HG02970 (cell line): ENCODE measurements around the gene UBL7.
"Not testable (repeated sequence)": the region's sequence is repeated elsewhere in the genome, so short reads cannot be mapped to it uniquely, and the experiment has no call there.

Experiments used
- ATAC-seq: cut with Tn5 transposase; IDR thresholded peaks from one replicate; pipeline ENCODE4 v1.9.1; 2021; ENCODE audit warnings: mild to moderate bottlenecking, moderate library complexity, moderate number of reproducible peaks; ENCODE audit not compliant: unreplicated experiment, low FRiP score

UBL7 gene

DNA sequence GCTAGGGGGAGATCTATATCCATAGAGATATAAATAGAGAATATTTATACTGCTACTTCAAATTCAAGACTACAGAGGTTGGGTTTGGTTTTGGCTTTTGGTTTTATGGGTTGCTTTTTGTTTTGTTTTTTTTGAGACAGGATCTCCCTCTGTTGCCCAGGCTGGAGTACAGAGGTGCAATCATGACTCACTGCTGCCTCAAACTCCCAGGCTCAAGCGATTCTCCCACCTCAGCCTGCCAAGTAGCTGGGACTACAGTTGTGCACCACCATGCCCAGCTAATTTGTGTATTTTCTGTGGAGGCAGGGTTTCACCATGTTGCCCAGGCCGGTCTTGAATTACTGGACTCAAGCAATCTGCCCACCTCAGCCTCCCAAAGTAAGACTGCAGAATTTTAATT lies 3.9 kb upstream of the UBL7 start:
- ATAC-seq: no peak

DNA sequence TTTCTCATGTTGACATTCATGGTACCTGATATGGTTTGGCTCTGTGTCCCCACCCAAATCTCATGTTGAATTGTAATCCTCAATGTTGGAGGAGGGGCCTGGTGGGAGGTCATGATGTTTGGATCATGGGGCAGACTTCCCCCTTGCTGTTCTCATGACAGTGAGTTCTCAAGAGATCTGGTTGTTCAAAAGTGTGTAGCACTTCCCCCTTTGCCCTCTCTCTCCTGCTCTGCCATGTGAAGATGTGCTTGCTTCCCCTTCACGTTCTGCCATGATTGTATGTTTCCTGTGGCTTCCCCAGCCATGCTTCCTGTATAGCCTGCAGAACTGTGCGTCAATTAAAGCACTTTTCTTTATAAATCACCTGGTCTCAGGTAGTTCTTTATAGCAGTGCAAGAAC lies 3.3 kb upstream of the UBL7 start:
- ATAC-seq: no peak

GRCh38 chr15:74463634-74464033 lies 2.7 kb upstream of the UBL7 start:
- ATAC-seq: no peak

GRCh38 chr15:74461847-74462511 lies 1.0 kb upstream of the UBL7 start:
- ATAC-seq: no peak

DNA sequence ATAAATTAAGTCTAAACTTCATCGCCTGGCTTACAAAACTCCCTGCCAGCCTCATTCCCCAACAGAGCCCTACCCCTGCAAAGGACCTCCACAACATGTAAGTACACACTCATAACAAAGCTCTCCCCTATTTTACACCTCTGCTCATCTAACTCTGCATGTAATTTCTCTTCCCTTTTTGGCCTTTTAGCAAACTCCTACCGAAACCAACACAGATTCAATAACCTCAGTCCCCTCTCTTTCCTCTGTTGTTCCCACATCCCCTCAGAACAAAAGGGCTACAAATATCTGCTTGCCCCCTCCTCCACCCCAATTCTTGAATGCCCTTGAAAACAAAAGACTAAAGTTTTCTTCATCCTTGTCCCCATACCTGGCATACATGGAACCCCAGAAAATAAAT lies 662 bp downstream of the UBL7 start:
- ATAC-seq: no peak

DNA sequence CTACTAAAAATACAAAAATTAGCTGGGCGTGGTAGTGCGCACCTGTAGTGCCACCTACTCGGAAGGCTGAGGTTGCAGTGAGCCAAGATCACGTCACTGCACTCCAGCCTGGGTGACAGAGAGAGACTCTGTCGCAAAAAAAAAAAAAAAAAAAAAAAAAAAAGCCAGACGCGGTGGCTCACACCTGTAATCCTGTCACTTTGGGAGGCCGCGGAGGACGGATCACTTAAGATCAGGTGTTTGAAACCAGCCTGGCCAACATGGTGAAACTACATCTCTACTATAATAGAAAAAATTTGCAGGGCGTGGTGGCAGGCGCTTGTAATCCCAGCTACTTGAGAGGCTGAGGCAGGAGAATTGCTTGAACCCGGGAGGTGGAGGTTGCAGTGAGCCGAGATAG lies 1.2 kb downstream of the UBL7 start:
- not testable (repeated sequence) for ATAC-seq

GRCh38 chr15:74458473-74458872 lies 2.5 kb downstream of the UBL7 start:
- no peak for ATAC-seq

DNA sequence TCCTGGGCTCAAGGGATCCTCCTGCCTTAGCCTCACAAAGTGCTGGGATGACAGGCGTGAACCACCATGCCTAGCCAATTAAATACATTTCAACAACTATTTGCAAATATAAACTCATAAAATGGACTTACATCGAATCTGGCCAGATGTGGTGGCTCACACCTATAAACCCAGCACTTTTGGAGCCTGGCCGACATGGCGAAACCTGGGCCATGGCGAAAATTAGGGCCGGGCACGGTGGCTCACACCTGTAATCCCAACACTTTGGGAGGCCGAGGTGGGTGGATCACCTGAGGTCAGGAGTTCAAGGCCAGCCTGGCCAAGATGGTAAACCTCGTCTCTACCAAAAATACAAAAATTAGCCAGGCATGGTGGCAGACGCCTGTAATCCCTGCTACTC lies 3.9 kb downstream of the UBL7 start:
- ATAC-seq: not testable (repeated sequence)

GRCh38 chr15:74454764-74455500 lies 6.0 kb downstream of the UBL7 start:
- no peak for ATAC-seq

- no peak for ATAC-seq
Measured at GRCh38 chr15:74453925-74454763, 6.8 kb downstream of the UBL7 start.

GRCh38 chr15:74451861-74452835 lies 8.8 kb downstream of the UBL7 start:
- no peak for ATAC-seq

DNA sequence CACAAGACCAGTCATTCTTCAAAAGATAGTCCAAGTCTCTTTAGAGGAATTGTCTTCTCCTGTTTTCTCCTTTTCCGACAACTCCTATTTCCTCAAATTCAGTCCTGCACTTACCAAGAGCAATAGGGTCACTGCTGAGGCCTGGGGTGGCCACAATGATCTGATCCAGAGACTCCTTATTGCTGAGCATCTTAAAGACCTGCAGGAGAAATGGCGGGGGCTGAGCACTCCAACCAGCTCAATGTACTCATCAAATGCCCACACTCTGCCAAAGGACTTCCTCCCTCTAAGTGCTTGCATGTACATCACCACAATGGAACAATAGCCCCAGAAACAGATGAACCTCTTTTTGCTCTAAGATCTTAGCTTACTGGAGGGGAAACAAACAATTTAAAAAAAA lies 9.6 kb downstream of the UBL7 start:
- ATAC-seq: no peak

DNA sequence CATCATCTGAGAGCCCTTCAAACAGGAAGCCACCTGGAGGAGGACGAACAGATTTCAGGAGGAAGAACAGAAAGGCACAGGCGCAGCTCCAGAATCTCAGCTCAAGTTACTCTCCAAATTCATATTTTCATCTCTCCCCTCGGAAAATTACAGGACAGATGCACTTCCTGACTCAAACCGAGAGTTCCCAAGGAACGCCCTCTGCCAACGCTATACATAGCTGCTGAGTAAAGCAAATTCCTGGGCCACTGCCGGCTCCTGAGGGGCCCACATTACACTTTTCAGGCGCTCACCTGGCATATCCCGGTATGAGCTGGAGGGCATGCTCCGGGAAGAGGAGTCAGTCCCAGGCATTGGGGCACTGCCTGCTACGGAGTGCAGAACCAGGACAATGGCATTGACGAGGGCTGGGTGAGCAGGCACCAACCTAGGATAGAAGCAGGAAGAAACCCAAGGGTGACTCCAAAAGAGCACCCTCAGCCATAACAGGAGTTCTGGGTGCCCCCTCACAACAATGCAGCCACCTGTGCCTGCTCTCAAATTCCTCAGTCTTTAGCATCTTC lies 11.2 kb downstream of the UBL7 start:
- ATAC-seq: no peak

DNA sequence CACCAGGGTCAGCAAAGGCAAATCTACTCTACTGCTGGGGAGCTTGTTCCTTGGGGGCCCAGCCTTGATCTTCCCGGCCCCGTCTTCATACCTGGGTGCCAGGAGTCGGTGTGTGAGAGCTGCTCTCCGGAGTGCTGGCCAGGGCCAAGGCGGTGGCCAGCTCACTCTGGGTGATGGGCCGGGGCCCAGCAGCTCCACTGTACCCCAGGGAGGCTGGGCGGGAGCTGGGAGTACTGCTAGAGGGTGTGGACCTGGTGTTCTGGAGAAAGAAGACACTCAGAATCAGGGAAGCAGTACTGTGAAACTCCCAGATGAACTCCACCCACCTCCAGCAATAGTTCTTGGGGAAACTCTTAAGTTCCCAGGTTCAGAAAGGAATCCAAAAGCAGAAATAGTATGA lies 11.9 kb downstream of the UBL7 start:
- no peak for ATAC-seq

DNA sequence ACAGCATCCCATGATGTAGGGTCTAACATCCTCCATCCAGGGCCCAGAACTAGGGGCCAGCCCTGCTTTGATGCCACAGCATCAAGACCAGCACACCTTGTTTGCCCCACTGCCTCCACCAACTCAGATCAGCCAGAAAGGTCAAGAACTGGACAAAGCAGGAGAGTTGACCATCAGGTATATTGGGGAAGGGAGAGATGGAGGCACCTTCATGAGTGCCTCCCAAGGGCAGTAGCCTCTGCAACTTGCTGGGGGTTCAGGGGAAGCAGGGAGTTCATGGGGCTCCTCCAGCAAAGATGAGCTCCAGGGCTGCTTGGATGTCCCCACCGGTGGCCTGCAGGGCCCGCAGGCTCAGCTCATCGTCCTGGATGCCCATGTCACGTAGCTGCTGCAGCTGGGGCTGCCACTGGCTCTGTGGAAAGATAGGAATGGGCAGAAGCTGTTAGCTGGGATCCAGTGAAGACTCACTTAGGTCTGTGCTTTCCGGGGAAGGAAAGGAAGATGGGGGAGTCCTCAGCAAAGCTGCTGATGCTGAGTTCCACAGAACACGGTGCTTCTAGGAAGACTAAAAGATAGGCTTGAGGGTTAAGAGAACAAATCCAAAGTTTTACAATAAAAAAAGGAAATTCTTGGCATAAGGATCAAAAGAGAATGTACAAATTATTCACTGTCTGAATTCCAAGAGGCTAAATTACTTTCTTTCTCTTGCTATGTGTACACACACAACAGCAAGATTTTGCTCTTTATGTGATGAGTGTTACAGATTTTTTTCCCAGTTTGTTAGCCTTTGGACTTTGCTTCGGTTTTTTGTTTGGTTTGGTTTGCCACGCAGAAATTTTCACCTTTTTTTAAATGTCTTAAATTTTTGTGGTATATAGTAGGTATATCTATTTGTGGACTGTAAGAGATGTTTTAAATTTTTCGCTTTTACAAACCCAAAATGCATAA lies 14.9 kb downstream of the UBL7 start:
- ATAC-seq: no peak

GRCh38 chr15:74444106-74445062 lies 16.6 kb downstream of the UBL7 start:
- ATAC-seq: no peak

- no peak for ATAC-seq
Measured at GRCh38 chr15:74443100-74443909, 17.7 kb downstream of the UBL7 start.
